ENCODE measurements around the gene CEBPA. TPM values are rescaled to one million over a fixed set of nuclear protein-coding genes. Genes with fewer than 3 reads are reported as not detected.

The CEBPA gene
- total RNA-seq, 1 donor from 2014 or later, result 1.7 TPM

DNA sequence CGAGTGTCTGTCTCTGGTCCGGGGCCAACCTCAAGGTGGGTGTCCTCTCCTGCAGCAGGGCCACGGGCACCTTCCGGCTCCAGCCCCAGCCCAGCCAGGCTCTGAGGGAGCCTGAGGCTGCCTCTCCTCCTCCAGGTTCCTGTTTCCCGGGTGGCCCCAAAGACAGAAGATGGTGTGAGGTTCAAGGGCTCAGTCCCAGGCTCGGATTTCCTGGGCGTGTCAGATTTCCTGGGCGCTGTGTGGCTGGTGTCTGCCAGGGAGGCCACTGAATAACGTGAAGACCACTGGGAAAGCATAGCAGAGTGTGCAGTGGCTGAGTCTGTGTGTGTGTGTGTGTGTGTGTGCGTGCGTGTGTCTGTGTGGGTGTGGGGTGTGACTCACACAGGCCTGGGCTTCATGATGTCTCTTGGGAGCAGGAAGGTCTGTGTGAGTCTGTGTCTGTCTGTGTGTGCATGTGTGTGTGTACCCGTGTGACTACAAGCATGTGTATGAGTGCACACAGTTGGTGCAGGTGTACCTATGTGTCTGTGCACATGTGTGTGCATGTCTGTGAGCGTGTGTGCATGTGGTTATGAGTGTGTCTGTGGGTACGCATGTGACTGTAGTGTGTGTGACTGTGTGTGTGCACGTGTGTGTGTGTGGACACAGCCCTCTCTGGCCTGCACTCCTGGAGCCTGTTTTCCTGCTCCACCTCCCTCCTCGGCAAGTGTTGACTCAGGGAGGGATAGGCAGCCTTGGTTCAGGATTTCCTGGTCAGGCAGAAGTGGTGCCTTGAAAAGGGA is 28.3 kb downstream of the CEBPA start:
- Mint-ChIP-seq H3K27ac (ENCODE audit: unreplicated experiment) (peak overlapping the region; percentile 63), H3K36me3 (ENCODE audit: low read depth) (no peaks in the 10 kb centered on the region), H3K4me3 (ENCODE audit: unreplicated experiment) (no peak overlapping the region), H3K27me3 (ENCODE audit: low read depth) (no peaks in the 10 kb centered on the region), H3K9me3 (ENCODE audit: low read depth) (no peaks in the 10 kb centered on the region), H3K4me1 (ENCODE audit: low read depth) (peaks cover 16% of the 10 kb centered on the region)
- no peak for TF ChIP-seq CTCF (IDR thresholded peaks at IDR 0.05)
- DNase-seq (ENCODE audit: low spot score), result no peak

DNA sequence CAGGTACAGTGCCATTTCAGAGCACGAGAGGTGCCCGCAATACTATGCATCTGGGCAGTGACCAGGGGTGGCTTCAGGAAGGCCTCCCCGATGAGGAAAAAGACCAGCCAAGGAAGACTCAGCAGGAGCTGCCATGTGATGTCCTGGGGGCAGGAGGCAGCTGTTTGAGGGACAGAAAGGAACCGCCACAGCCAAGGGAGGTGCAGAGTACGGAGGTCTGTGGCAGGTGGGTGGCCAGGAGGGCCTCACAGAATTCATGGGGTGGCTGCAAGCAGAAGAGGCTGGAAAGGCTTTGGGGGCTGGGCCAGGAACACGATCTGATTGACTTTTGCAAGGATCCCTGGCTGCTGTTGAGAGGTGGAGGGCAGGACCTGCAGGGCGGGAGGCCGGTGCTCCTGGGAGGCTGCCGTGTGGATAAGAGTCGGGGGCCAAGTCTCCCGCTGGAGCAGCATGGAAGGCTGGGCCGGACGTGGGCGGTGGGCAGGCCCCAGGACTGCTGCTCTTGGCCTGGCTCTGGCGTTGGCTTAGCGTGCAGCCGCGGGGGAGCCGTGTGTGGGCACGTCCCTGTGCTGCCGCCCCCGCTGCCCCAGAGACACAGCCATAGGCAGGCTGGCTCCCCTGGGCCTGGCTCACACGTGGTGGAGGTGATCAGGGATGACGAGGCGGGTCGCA is 29.1 kb downstream of the CEBPA start:
- H3K9me3 Mint-ChIP-seq (ENCODE audit: low read depth), result no peaks in the 10 kb centered on the region
- DNase-seq (ENCODE audit: low spot score), result peak; percentile 86
- no peak for TF ChIP-seq CTCF (IDR thresholded peaks at IDR 0.05)
- no peak overlapping the region for H3K4me3 Mint-ChIP-seq (ENCODE audit: unreplicated experiment)
- H3K27ac Mint-ChIP-seq (ENCODE audit: unreplicated experiment), result no peak overlapping the region
- H3K27me3 Mint-ChIP-seq (ENCODE audit: low read depth), result no peaks in the 10 kb centered on the region
- H3K4me1 Mint-ChIP-seq (ENCODE audit: low read depth), result peaks cover 16% of the 10 kb centered on the region
- no peaks in the 10 kb centered on the region for H3K36me3 Mint-ChIP-seq (ENCODE audit: low read depth)

- Mint-ChIP-seq H3K9me3 (ENCODE audit: low read depth) (no peaks in the 10 kb centered on the region), H3K4me1 (ENCODE audit: low read depth) (peaks cover 16% of the 10 kb centered on the region), H3K27me3 (ENCODE audit: low read depth) (no peaks in the 10 kb centered on the region)
These were observed 30.9 kb downstream of the CEBPA start for GRCh38 chr19:33271246-33272021.

GRCh38 chr19:33270769-33271168 is 31.6 kb downstream of the CEBPA start:
- H3K27ac Mint-ChIP-seq (ENCODE audit: unreplicated experiment), result no peak overlapping the region
- no peaks in the 10 kb centered on the region for H3K36me3 Mint-ChIP-seq (ENCODE audit: low read depth)
- H3K4me1 Mint-ChIP-seq (ENCODE audit: low read depth), result peaks cover 16% of the 10 kb centered on the region
- H3K4me3 Mint-ChIP-seq (ENCODE audit: unreplicated experiment), result no peak overlapping the region
- TF ChIP-seq CTCF (IDR thresholded peaks at IDR 0.05), result no peak
- H3K27me3 Mint-ChIP-seq (ENCODE audit: low read depth), result no peaks in the 10 kb centered on the region
- DNase-seq (ENCODE audit: low spot score), result no peak
- H3K9me3 Mint-ChIP-seq (ENCODE audit: low read depth), result no peaks in the 10 kb centered on the region

More at GRCh38 chr19:33271246-33272021, 30.9 kb downstream of the CEBPA start:
- no peak for TF ChIP-seq CTCF (IDR thresholded peaks at IDR 0.05)
- Mint-ChIP-seq H3K4me3 (ENCODE audit: unreplicated experiment) (no peak overlapping the region), H3K27ac (ENCODE audit: unreplicated experiment) (no peak overlapping the region), H3K36me3 (ENCODE audit: low read depth) (no peaks in the 10 kb centered on the region)
- DNase-seq (ENCODE audit: low spot score), result no peak

DNA sequence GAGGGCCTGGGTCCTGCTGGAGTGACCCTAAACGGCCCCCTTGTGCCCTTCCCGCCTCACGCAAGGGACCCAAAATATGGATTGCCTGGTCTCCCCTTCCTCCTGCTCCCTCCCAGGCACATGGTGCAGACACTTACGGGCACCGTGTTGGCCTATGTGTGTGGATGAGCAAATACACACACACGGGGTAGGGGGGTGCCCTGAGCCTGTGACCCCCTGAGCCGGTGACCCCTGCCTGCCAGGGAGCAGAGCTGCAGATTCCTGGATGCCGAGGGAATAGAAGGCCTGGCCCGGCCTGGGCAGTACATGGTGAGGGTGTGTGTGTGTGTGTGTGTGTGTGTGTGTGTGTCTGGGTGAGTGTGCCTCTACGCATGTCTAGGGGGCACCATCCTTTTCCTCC is 33.3 kb downstream of the CEBPA start:
- no peak overlapping the region for H3K4me3 Mint-ChIP-seq (ENCODE audit: unreplicated experiment)
- H3K4me1 Mint-ChIP-seq (ENCODE audit: low read depth), result peaks cover 10% of the 10 kb centered on the region
- H3K36me3 Mint-ChIP-seq (ENCODE audit: low read depth), result no peaks in the 10 kb centered on the region
- no peak for DNase-seq (ENCODE audit: low spot score)
- H3K9me3 Mint-ChIP-seq (ENCODE audit: low read depth), result no peaks in the 10 kb centered on the region
- no peak overlapping the region for H3K27ac Mint-ChIP-seq (ENCODE audit: unreplicated experiment)
- no peak for TF ChIP-seq CTCF (IDR thresholded peaks at IDR 0.05)
- peaks cover 2% of the 10 kb centered on the region for H3K27me3 Mint-ChIP-seq (ENCODE audit: low read depth)
